Activated CD8-positive, alpha-beta memory T cell treated with anti-CD3 and anti-CD28 coated beads, Interleukin-2, amount 50 U/mL, for 1 hour (primary cell): ENCODE results near the gene ZNF283.

Source experiments
- DNase-seq: peaks from one replicate; pipeline ENCODE4 v3.0.0-alpha.2; 2020; ENCODE audit errors: extremely low read depth

ZNF283 gene

DNA sequence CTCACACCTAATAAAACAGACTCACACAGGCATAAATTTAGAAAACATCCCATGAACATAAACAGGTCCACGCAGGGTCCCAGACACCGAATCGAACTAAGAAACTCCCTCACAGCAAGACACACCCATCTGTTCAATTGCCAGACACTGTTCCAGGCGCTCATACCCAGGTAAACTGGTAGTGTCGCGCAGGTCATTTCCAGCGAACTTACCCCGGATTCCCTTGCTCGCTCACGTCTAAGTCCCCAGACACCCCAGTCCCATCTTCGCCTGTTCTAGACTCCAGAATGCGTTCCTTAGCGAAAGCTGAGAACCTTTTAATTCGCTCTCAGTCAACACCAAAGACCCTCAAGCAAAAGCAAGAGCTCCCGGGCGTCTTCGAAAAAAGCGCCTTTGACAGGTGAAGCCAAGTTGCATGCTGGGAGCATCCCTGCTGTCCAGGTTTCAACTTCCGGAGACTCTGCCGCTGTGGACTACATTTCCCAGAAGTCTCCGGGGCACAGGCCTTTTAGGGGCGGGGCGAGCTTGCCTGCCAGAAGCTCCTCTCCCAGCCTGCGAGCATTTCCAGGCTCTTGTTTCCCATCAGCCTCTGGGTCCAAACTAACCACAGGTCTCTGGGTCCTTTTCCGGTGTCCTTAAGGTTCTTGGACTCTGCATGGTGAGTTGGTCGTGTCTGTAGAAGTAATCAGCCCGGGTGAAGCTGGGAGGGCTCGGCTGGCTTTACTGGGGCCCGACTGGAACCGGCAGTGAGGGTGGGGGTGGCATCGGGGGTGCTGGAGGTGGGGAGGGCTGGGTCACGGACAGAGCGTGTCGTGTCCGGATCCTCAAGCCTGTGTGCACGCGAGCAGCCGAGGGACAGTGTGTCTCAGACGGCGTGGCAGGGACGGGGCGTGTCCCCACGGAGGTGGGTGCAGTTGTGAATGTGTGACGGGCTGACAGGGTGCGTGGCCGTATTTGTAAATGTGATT, at the start of gene ZNF283:
Gene ZNF283 (plus strand): TSS at position 535 of the 968 bp plus-strand sequence. CDS start 6,184 bp downstream, outside the sequence.
- peak; percentile 45 for DNase-seq

DNA sequence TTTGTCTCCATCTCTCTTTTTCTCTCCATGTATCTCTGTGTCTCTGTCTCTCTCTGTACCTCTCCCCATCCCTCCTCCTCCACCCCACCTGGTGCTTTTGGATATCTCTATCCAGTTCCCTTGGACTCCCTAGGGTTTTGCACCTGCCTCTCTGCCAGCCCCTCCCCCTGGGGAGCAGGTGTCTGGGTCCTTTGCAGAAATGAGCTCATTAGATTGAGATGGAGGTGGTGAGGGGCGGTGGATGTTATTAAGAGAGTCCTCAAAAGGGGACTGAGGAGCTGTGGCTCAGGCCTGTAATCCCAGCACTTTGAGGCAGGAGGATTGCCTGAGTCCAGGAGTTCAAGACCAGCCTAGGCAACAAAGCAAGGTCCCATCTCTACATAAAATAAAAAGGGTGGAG, 48.5 kb upstream of the ZNF283 start:
- DNase-seq = no peak

DNA sequence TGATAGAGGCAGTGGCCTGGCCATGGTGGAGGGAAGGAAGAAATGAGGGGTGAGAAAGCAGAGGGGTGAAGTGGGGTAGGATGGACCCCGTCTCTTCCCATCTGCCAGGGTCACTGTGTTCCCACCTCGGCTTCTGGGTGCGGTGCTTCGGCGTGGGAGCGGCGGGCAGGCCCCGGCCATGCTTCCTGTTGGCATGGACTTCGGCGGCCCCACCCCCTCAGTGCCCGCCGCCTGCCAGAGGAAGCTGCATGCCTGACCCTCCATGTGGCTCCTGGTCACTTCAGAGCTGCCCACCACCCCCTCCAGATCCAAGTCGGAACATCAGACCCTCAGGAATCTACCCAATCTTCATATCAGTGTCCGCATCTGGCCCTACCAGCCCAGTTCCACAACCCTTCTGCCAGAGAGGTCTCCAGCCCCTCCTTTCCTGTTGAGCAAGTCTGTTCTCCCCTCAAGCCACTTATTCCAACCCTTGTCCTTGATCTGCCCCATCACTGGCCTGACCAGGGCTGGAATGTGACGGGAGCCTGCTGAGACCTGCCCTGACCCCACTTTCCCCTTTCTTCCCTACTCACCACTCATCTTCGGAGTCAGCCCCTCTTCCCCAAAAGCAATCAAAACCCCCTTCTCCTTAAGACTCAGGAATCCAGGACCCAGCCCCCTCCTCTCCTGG, 47.8 kb upstream of the ZNF283 start:
- no peak for DNase-seq

DNA sequence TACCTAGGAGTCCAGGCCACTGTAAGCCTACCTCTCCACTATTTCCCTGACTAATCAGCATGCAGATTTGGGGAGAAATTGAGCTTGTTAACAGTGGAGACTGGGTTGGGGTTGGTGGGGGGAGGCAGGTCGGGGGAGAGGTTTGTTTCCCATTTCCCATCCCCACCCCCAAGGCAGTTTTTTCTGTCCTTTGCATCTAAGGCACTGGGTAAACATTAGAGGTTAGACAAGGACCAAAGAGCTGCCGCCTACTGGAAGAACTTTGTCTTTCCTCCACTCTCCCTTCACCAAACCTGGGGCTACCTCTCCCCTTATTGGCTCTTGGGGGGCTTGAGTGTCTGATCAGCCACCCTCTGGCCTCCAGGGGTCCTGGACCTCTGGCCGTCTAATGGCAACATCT, 47.3 kb upstream of the ZNF283 start:
- no peak for DNase-seq

DNA sequence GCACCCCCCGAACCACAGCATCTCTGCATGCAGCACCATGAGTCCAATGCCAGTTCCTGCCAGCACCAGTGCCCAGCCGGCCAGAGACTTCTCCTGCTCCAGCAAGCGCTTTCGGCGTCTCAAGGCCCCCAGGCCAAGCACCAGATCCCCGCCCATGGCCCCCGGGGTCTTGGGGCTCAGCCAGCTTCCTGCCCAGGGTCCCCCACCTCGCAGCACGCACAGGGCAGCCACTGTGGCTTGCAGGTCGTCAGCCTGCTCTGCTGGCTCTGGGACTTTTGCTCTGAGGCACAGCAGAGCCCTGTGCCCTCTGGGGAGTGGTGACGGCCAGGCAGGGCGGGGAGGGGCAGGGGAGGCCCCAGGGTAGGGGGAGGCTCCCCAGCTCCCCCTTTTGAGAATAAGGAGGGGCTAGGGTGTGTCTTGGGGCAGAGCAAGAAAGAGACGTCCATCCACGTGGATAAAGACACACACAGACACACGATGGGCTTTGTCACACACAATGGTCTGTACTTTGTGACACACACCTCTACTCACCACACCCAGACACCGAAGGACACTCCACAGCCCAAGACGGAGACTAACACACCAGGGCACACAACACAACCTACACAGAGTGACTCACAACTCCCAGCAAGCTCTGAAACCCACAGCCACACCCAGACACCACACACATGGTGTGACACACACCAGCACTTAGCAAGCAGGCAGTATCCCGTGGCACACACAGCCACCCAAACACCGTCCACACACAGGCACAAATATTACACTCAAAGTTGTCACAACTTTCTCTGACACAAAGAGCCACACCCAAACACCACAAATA, 46.2 kb upstream of the ZNF283 start, which contains the start of gene KCNN4:
Gene KCNN4 (minus strand): TSS at position 268 of the 820 bp plus-strand sequence. CDS start 112 bp downstream, at position 156.
- no peak for DNase-seq

DNA sequence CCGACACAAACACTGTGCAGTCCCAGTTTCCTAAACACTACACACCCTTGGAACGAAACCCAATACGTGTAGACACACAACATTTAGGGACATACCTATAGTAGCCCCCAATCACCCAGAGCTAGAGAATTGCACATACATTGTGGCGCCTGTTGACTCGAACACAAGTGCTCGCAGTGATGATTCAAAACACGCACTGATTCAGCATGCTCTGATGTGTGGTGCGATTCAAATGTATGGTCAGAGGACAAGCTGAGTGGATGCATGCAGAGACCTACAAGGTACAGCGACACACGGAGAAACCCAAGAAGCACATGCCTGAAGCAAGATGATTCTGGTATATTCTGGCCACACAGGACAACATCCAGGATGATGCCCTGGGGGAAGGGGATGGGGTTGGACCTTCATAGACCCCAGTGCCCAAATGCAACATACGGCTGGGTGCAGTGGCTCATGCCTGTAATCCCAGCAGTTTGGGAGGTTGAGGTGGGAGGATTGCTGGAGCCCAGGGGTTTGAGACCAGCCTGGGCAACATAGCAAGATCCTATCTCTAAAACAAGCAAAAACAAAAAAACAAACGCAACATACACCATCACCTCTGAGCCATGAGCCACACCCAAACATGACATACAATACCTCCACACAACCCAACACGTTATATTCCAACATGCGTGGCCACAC, 45.4 kb upstream of the ZNF283 start:
- no peak for DNase-seq

DNA sequence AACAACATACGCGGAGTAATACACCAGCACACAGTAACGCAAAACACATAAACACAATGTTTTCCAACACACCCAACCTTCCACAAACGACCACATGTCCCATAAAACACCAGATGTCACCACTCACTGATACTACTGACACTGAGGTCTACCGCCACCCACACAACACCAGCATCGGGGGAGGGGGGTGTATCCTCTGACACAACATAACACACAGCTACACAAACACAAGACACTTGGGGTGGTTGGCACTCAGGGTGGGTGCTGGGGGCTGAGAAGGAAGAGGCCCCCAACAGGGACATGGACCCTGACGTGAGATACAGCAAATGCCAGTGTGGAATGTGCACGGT, 44.8 kb upstream of the ZNF283 start:
- DNase-seq = no peak

DNA sequence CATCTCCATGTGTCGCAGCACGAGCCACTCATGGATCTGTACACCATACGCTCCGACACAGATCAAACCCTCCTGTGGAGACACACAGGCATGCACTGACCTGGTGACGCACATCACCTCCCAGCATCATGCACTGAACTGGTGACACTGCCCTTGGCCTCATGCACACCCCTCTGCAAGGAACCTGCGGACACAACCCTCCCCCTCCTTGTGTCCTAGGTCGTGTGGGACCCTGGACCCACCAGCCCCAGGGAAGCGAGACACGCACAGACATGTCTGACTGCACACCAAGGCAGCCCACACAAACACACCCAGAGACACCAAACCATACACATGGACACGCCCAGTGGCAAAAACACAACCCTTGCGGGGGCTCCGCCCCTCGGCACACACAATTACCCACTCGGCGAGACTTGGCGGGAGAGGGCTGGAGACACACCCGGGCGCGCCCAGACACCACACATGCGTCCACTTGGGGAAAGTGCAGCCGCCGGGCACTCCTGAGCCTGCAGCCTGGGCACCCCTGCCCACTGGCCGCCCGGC, 44.4 kb upstream of the ZNF283 start:
- no peak for DNase-seq

DNA sequence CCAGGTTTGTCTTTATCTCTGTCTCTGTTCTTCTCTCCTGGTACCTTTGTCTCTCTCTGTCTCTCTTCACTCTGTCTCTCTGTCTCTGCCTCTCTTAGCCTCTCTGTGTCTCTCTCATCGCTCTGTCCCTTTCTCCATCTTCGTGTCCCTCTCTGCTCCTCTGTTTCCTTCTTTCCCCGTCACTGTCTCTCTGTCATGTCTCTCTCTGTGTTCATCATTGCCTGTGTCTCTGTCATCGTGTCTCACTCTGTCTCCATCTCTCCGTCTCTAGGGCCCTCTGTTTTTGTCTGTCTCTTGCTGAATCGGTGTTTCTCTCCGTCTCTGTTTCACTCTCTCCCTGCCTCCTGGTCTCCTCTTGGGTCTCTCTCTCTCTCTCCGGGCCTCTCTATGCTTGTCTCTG, 43.5 kb upstream of the ZNF283 start:
- no peak for DNase-seq

DNA sequence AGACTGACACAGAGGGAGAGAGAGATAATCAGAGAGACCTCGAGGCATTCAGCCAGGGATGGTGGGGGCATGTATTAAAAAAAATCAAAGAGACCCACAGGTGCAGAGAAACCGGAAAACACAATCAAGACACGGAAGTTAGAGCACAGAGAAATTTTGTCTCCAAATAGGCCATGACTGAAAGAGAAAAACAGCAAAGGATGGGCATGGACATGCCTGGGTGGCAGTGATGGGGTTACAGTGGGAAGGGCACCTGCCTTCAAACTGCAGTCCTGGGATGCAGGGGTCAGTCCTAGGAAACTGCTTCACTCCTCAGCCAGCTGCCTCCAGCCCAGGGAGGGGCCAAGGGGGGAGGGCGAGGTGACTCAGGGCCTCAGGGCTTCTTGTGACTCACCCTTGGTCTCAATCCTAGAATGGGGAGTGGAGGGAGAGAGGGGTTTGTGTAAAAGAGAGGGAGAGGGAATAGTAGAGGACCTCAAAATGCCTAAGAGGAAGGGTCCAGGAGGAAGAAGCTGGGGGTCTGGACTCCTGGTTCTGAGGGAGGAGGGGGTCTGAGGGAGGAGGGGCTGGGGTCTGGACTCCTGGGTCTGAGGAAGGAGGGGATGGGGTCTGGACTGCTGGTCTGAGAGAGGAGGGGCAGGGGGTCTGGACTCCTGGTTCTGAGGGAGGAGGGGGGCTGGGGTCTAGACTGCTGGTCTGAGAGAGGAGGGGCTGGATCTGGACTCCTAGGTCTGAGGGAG, 42.7 kb upstream of the ZNF283 start:
- DNase-seq = no peak

DNA sequence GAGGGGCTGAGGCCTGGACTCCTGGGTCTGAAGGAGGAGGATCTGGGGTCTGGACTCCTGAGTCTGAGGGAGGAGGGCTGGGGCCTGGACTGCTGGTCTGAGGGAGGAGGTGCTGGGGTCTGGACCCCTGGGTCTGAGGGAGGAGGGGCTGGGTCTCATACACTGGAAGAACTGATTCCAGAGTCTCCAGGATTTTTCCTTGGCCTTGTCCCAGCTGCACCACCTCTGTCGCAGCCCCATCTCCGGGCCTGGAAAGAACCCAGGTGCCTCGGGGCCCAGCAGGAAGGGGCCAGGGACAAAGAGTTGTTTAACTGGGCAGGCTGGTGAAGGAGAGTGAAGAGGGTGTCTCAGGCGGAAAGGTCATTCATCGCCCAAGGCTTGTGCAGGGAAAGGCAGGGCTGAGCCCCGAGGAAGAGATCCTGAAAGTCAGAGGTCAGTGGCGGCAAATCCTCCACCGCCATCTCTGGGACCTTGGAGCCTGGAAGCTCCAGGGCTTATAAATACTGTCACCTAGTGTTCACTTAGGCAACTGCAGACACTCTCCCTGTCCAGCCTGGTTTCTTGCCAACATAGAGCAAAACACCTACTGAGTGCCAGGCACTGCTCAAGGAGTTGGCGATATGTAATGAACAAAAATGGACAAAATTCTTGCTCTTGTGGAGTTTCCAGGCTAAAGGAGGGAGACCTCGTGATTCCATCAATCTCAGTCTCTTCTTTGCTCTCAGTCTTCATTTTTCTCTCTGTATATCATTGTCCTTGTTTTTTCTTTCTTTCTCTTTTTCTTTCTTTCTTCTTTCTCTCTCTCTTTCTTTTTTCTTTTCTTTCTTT, 41.9 kb upstream of the ZNF283 start:
- DNase-seq = no peak

DNA sequence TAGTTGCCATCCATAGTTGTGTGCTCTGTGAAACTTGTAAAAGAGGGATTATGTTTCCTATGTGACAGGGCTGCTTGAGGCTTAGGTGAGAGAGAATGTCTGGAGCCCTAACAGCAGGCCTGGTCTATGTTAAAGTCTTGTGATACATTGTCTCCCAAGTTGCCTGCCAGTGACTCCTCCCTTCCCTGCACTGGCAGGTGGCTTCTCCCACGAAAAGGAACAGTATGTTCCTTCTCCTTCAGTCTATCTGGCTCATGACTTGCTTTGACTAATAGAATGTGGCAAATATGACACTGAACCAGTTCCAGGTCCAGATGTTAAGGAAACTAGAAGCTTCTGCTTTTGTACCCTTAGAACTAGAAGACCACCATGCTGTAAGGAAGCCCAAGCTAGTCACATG, 40.5 kb upstream of the ZNF283 start:
- DNase-seq = no peak

DNA sequence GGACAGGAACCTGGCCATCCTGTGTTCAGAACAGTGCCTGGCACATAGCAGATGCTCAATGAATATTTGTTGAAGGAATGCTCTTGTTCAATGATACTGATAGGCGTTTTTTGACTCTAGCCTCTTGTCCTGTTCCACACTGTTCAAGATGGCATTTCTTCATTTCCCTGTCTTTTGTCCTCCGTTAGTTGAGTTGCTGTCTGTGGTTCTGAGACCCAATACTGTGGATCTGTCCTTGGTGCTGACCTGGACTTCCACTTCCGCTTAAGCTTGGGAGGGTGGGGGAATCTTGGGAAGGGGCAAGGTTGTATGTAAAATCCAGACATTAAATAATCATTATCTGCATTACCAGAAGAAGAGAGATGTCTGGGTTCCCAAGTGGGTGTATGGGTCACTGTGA, 38.1 kb upstream of the ZNF283 start:
- no peak for DNase-seq

DNA sequence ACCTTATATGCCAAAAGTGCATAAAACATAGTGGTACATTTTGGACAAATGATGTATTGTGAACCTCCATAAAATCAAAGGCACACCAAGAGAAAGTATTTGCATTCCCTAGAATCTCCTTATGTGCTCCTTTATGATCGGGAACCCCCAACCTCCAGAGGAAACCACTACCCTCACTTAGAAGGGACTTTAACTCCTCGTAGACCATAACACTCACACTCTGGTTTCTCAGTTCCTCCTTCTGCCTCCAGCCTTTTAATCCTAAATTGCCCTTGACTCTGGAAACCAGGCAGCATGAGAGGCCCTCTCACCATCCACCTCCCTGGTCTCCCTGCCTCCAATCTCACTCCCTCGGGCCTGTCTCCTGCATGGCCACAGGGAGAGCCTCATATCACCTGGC, 36.5 kb upstream of the ZNF283 start:
- DNase-seq = no peak

DNA sequence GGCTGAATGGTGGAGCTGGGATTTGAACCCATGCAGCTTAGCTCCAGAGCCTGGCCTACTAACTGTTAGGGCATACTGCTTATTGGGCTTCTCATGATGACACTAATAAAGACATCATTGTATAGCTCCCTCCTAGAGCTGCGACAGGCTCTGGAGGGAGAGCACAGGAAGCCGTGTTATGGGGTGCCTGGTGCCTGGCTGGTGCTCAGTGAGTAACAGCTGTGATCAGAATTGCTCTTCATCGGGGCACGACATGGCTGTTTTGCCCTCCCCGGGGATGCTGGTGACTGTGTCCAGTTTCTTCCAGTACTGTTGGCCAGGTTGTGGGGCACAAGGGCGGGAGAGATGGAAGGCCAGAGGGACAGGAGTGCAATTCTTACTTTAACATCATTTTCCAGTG, 30.0 kb upstream of the ZNF283 start:
- DNase-seq = no peak

DNA sequence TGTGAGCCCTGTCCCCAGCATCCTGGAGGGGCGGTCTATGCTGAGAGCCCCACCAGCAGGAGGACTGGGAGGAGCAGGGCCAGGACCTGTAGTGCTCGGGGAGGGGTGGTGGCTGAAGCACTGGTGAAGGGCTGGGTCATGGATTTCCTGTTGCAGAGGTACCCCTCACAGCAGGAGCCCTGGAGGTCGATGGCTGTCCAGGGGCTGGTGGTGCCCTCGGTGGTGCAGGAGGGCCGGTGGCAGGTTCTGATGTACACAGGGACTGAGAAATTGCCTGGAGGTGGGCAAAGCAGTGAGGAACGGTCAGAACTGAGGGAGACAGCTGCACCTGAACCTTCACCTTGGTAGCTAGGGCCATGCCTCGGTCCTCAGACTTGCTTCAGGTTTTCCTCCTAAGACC, 29.6 kb upstream of the ZNF283 start:
- no peak for DNase-seq

DNA sequence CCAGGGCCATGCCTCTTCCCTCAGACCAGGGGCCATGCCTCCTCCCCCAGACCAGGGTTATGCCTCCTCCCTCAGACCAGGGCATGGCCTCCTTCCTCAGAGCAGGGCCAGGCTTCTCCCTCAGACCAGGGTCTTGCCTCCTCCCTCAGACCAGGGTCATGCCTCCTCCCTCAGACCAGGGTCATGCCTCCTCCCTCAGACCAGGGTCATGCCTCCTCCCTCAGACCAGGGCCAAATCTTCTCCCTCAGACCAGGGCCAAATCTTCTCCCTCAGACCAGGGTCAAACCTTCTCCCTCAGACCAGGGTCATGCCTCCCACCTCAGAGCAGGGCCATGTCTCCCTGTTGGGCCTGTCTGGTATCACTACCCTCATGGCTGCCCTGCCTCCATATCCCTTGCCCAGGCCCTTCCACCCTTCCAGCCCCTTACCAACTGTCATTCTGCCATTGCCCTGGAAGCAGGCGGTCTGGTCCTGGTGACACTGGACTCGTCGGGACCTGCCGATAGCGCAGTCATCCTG, 29.0 kb upstream of the ZNF283 start:
- no peak for DNase-seq

DNA sequence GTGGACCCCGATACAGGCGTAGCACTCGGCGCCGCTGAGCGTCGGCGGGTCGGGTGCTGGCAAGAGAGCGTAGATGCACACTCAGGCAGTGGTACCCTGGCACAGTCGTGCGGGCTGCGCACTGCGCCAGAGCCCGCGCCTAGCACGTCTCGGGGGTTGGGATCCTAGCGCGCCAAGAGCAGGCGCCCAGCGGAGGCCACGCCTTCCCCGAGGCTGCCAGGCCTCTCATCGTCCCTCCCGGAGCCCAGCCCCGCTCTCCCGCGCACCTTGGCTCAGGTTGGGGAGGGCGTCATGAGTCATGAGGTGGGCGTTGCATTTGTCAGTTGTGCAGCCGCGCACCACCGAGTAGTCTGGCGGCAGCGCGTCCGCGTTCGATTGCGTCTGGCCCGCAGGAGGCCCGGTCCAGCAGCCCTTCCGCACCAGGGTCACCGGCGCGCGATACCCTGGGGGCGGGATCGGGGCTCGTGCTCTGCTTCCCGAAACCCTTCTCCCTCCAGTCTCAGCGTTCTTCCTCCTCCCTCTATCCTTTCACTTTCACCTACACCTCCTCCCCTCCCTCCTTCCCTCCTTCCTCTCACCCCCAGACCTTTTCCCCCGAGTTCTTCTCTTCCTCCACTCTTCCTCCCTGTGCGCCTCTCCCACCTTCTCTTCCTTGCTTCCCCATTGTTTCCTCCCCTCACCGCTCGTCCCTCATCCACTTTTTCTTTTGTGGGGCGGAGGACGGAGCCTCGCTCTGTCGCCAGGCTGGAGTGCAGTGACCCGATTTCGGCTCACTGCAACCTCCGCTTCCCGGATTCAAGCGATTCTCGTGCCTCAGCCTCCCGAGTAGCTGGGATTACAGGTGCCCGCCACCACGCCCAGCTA, 28.3 kb upstream of the ZNF283 start:
- DNase-seq = peak; percentile 28
